ENCODE measurements around the gene VDAC2. TPM values are rescaled to one million over a fixed set of nuclear protein-coding genes. Genes with fewer than 3 reads are reported as not detected.

The VDAC2 gene
- total RNA-seq, 2 experiments from 2014 or later, result 136 to 156 TPM

DNA sequence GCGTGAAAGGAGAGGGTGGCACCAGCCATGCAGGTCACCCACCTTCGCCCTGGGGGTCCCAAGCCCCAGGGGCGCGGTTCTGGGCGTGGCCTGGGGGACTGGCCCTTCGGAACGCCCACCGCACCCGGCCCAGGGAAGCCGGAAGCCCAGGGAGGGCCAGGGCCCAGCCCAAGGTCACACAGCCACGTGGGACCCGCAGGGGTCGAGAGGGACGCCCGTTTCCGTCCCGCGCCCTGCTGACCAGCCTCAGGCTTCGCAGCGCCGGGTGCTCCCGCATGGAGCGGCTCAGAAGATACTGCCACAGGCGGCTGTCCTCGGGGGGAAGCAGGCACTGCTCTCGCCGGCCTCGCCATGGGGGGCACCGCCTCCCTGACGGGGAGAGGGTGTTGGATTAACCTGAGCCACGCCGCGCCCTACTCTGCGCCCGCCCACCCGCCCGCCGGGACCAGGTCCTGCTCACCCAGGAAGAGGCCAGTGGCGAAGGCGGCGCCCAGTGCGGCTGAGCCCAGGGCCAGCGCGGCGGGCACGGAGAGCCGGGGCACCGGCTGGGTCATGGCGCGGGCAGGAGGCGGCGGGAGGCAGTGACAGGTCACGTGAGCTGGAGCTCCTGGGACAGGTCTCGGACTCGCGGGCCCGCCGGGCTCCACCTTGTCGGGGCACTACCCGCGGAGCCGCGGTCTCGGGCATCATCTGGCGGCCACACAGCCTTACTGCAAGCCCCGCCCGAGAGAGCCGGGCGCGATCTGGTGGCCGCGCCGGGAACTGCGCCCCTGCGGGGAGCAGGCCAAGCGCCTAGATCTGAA, 25.0 kb downstream of the VDAC2 start, which contains the start of gene COMTD1:
Gene COMTD1 (minus strand): TSS at position 583 of the 803 bp plus-strand sequence. CDS start 29 bp downstream, at position 554.
- peak; percentile 97 for DNase-seq
- Mint-ChIP-seq H3K27me3 (no peaks in the 10 kb centered on the region), H3K4me3 (peak within 1 kb of the TSS; percentile 81), H3K9me3 (ENCODE audit: low read depth) (no peaks in the 10 kb centered on the region), H3K36me3 (peaks cover 22% of the 10 kb centered on the region), H3K27ac (peak within 1 kb of the TSS; percentile 92), H3K4me1 (peaks cover 25% of the 10 kb centered on the region)
- ATAC-seq, result peak; percentile 69
- CTCF ChIA-PET, result interaction anchor here (0.6 to 5.5 kb wide), 43 partner anchors 11 to 992 kb away, joined by 3 to 126 read pairs (median 5); partner anchors contain the start of genes KAT6B, SAMD8 and VDAC2

DNA sequence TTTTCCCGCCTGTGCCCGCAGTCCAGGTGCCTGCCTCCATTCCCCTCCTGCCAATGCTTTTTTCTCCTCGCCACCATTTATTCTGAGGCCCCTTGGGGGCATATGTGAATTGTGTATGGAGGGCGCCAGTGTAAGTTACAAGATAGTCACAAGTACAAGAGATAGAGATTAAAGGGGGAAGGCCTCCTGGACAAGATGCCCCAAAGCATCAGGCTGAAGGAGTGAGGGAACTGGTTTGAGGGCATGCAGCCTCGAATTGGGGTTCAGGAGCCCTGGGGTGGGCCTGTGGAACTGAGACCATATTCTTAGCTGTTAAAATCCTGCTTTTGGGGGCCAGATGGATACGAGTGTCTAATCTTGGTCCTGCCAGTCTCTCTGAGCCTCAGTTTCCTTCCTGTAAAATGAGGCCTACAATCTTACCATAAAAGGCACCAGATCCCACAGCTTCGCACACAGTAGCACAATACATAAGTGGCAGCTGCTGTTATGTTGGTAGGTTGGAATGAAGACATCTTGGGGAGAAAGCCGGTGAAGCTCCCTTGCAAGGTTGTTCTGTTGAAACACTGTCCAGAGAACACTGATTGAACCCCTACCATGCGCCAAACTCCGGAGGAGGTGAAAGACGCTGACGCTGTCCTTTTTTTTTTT, 25.7 kb downstream of the VDAC2 start:
- H3K4me3 Mint-ChIP-seq, result peak overlapping the region; percentile 81
- CTCF ChIA-PET, result interaction anchor here (0.6 to 5.5 kb wide), 29 partner anchors 11 to 992 kb away, joined by 3 to 126 read pairs (median 5); partner anchors contain the start of genes KAT6B, SAMD8 and VDAC2
- no peaks in the 10 kb centered on the region for H3K27me3 Mint-ChIP-seq
- peaks cover 22% of the 10 kb centered on the region for H3K4me1 Mint-ChIP-seq
- H3K9me3 Mint-ChIP-seq (ENCODE audit: low read depth), result no peaks in the 10 kb centered on the region
- H3K36me3 Mint-ChIP-seq, result peaks cover 17% of the 10 kb centered on the region
- no peak for ATAC-seq
- peak overlapping the region; percentile 90 for H3K27ac Mint-ChIP-seq
- DNase-seq, result no peak

- H3K4me3 Mint-ChIP-seq, result no peak overlapping the region
- peaks cover 12% of the 10 kb centered on the region for H3K4me1 Mint-ChIP-seq
- H3K27me3 Mint-ChIP-seq, result no peaks in the 10 kb centered on the region
- H3K36me3 Mint-ChIP-seq, result no peaks in the 10 kb centered on the region
- ATAC-seq (no peak), DNase-seq (no peak)
- no peaks in the 10 kb centered on the region for H3K9me3 Mint-ChIP-seq (ENCODE audit: low read depth)
- CTCF ChIA-PET, result interaction anchor here (0.9 to 5.5 kb wide), 5 partner anchors 27 to 218 kb away, joined by 3 to 126 read pairs (median 4); a partner anchor contains a TSS
- no peak overlapping the region for H3K27ac Mint-ChIP-seq
These were observed 27.8 kb downstream of the VDAC2 start for GRCh38 chr10:75238182-75239095.

GRCh38 chr10:75239096-75239790, 28.6 kb downstream of the VDAC2 start:
- Mint-ChIP-seq H3K4me1 (peaks cover 8% of the 10 kb centered on the region), H3K27ac (no peak overlapping the region), H3K27me3 (no peaks in the 10 kb centered on the region), H3K4me3 (no peak overlapping the region), H3K36me3 (no peaks in the 10 kb centered on the region), H3K9me3 (ENCODE audit: low read depth) (no peaks in the 10 kb centered on the region)
- no peak for ATAC-seq
- DNase-seq, result no peak
- CTCF ChIA-PET, result no interaction called here

DNA sequence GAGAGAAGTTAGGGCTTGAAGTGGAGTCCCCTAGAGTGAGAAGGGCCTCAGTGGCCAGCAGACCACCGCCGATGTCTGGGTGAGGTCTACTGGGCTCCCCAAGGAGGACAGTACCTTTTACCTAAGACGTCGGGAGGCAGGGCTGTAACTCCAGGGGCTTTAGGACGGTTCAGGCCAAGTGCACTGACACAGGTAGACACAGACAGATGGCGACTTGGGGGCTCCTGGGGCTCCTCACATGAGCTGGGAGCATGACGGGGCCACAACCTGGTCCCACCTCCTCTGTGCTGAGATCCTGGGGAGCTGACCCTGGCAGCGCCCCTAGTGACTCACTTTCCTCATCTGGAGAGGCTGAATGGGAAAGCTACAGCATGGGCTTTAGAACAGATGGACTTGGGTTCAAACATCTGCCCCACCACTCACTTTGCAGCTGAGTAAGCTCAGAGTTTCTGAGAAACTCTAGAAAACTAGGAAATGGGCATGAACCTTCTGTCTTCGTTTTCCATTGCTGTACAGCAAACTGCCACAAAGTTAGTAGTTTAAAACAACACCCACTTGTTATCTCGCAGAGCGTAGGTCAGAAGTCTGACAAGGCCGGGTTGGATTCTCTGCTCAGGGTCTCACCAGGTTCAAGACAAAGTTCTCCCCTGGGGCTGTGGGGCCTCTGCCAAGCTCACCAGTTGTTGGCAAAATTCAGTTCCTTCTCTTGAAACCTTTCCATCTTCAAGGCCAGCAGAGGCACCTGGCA, 29.9 kb downstream of the VDAC2 start:
- Mint-ChIP-seq H3K9me3 (ENCODE audit: low read depth) (no peaks in the 10 kb centered on the region), H3K27ac (no peak overlapping the region)
- CTCF ChIA-PET, result no interaction called here

GRCh38 chr10:75243426-75243825, 32.8 kb downstream of the VDAC2 start:
- H3K4me3 Mint-ChIP-seq, result no peak overlapping the region
- no peak for DNase-seq
- no peaks in the 10 kb centered on the region for H3K9me3 Mint-ChIP-seq (ENCODE audit: low read depth)
- no peak overlapping the region for H3K27ac Mint-ChIP-seq
- ATAC-seq, result no peak
- no peaks in the 10 kb centered on the region for H3K4me1 Mint-ChIP-seq
- CTCF ChIA-PET, result no interaction called here
- H3K27me3 Mint-ChIP-seq, result no peaks in the 10 kb centered on the region
- H3K36me3 Mint-ChIP-seq, result no peaks in the 10 kb centered on the region

More for the DNA sequence above, 29.9 kb downstream of the VDAC2 start:
- Mint-ChIP-seq H3K27me3 (no peaks in the 10 kb centered on the region), H3K4me1 (peaks cover 8% of the 10 kb centered on the region), H3K36me3 (no peaks in the 10 kb centered on the region), H3K4me3 (no peak overlapping the region)
- DNase-seq (no peak), ATAC-seq (no peak)

- no peak overlapping the region for H3K27ac Mint-ChIP-seq
- no peaks in the 10 kb centered on the region for H3K4me1 Mint-ChIP-seq
- CTCF ChIA-PET, result no interaction called here
- H3K27me3 Mint-ChIP-seq, result no peaks in the 10 kb centered on the region
- H3K4me3 Mint-ChIP-seq, result no peak overlapping the region
- no peak for DNase-seq
- H3K36me3 Mint-ChIP-seq, result no peaks in the 10 kb centered on the region
- no peaks in the 10 kb centered on the region for H3K9me3 Mint-ChIP-seq (ENCODE audit: low read depth)
- ATAC-seq, result no peak
These were observed 34.1 kb downstream of the VDAC2 start for GRCh38 chr10:75244487-75245353.

GRCh38 chr10:75245354-75246250, 35.0 kb downstream of the VDAC2 start:
- ATAC-seq, result no peak
- no peak for DNase-seq
- Mint-ChIP-seq H3K27me3 (no peaks in the 10 kb centered on the region), H3K9me3 (ENCODE audit: low read depth) (no peaks in the 10 kb centered on the region), H3K4me3 (no peak overlapping the region), H3K4me1 (no peaks in the 10 kb centered on the region), H3K36me3 (no peaks in the 10 kb centered on the region), H3K27ac (no peak overlapping the region)
- CTCF ChIA-PET, result interaction anchor here (0.7 kb wide), 1 partner anchor 10 kb away, joined by 4 read pairs; the partner anchor contains the start of gene COMTD1

- Mint-ChIP-seq H3K4me1 (no peaks in the 10 kb centered on the region), H3K27me3 (no peaks in the 10 kb centered on the region), H3K4me3 (no peak overlapping the region), H3K9me3 (ENCODE audit: low read depth) (no peaks in the 10 kb centered on the region), H3K27ac (no peak overlapping the region), H3K36me3 (no peaks in the 10 kb centered on the region)
- no peak for DNase-seq
- ATAC-seq, result no peak
- CTCF ChIA-PET, result interaction anchor here (0.7 kb wide), 1 partner anchor 11 kb away, joined by 4 read pairs; the partner anchor contains the start of gene COMTD1
These were observed 35.9 kb downstream of the VDAC2 start for GRCh38 chr10:75246506-75246905.

DNA sequence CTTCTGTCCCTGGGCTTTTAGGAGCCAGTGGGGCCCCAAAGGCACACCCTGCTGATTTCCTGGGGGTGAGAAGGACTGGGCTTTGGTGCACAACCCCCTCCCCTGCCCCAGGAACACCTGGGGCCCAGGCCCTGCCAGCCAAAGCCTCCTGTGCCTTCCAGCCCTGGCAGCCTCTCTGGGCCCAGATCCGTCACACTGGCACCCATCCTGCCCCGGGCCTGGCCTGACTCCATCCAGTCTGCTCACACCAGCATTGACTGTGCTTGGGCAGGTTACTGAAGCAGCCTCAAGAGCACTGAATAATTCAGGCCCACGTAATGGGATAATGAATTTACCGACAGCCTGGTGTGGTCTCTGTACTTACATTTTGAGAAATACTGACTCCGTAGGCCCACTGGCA, 37.2 kb downstream of the VDAC2 start:
- H3K9me3 Mint-ChIP-seq (ENCODE audit: low read depth), result peaks cover 4% of the 10 kb centered on the region

More for the DNA sequence above, 37.2 kb downstream of the VDAC2 start:
- Mint-ChIP-seq H3K4me1 (no peaks in the 10 kb centered on the region), H3K27ac (no peak overlapping the region), H3K27me3 (no peaks in the 10 kb centered on the region), H3K36me3 (no peaks in the 10 kb centered on the region), H3K4me3 (no peak overlapping the region)
- CTCF ChIA-PET, result interaction anchor here (1.1 kb wide), 1 partner anchor 12 kb away, joined by 7 read pairs; the partner anchor contains the start of gene COMTD1
- DNase-seq (no peak), ATAC-seq (no peak)
